ENCODE data around the gene APLP1. TPM values are rescaled to one million over a fixed set of nuclear protein-coding genes. Genes with fewer than 3 reads are reported as not detected.
"Not testable (repeated sequence)": the region's sequence is repeated elsewhere in the genome, so short reads cannot be mapped to it uniquely, and the experiment has no call there.

APLP1 gene
- total RNA-seq, 2 donors from 2014 or later = 2.4 to 7.7 TPM

DNA sequence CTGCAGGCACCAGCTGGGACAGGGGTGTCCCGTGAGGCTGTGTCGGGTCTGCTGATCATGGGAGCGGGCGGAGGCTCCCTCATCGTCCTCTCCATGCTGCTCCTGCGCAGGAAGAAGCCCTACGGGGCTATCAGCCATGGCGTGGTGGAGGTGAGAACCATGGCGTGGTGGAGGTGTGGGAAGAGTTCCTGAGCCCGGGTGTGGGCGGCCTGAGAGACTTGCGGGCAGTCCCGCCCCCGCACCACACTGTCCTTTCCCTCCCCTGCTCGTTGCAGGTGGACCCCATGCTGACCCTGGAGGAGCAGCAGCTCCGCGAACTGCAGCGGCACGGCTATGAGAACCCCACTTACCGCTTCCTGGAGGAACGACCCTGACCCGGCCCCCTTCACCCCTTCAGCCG is 10.7 kb downstream of the APLP1 start:
- Mint-ChIP-seq H3K27me3 (ENCODE audit: low read depth) (peaks cover 19% of the 10 kb centered on the region), H3K9me3 (no peaks in the 10 kb centered on the region)

DNA sequence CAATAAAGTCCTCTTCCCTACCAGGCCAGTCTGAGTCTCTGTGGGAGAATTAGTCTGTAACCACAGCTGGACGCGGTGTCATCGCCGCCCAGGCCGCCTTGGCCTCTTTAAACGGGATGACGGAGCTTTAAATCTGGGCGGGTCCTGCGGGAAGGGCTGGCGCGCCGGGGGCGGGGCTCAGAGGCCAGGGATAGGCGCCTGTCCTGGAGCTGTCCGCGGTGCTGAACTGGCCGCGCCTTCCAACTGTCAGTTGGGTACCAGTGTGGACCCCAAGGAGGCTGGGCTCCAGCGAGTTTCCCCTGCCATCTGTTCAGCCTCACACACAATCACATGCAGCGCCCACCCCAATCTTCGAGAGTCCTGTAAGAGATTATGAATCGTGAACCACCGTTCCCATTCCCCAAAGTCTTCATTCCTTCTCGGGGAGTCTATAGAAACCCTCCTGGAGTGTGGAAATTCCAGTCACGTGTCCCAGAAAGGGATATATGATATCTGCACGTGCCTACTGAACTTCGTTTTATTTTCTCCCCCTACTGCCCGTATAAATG is 11.5 kb downstream of the APLP1 start:
- ATAC-seq (replicated peaks in 1 of 2) (peak; percentile 71 to 81), DNase-seq (peak; percentile 86 to 88)
- H3K36me3 Mint-ChIP-seq (ENCODE audit: insufficient read depth in 2 of 2) = no peaks in the 10 kb centered on the region
- peak overlapping the region in 1 of 2 donors; percentile 17 for H3K4me3 Mint-ChIP-seq
- peaks cover 19% of the 10 kb centered on the region for H3K27me3 Mint-ChIP-seq (ENCODE audit: low read depth)
- no peaks in the 10 kb centered on the region for H3K9me3 Mint-ChIP-seq
- H3K27ac Mint-ChIP-seq = no peak overlapping the region
- peaks cover 15% of the 10 kb centered on the region for H3K4me1 Mint-ChIP-seq (ENCODE audit: low read depth)

More for the DNA sequence above, 10.7 kb downstream of the APLP1 start:
- no peaks in the 10 kb centered on the region for H3K36me3 Mint-ChIP-seq (ENCODE audit: insufficient read depth in 2 of 2)
- H3K4me3 Mint-ChIP-seq = no peak overlapping the region
- no peak for ATAC-seq (replicated peaks in 1 of 2)
- H3K4me1 Mint-ChIP-seq (ENCODE audit: low read depth) = peaks cover 12% of the 10 kb centered on the region
- H3K27ac Mint-ChIP-seq = no peak overlapping the region
- DNase-seq = no peak

- H3K27me3 Mint-ChIP-seq (ENCODE audit: low read depth) = peaks cover 19% of the 10 kb centered on the region
- H3K27ac Mint-ChIP-seq = peak overlapping the region; percentile 10
- H3K36me3 Mint-ChIP-seq (ENCODE audit: insufficient read depth in 2 of 2) = peaks cover 0 to 6% of the 10 kb centered on the region in 2 donors
- no peaks in the 10 kb centered on the region for H3K9me3 Mint-ChIP-seq
- DNase-seq (peak in 1 of 2 donors; percentile 48), ATAC-seq (replicated peaks in 1 of 2) (peak; percentile 25 to 49)
- no peak overlapping the region for H3K4me3 Mint-ChIP-seq
- peaks cover 15% of the 10 kb centered on the region for H3K4me1 Mint-ChIP-seq (ENCODE audit: low read depth)
Measured at GRCh38 chr19:35882114-35882832, 13.9 kb downstream of the APLP1 start.

DNA sequence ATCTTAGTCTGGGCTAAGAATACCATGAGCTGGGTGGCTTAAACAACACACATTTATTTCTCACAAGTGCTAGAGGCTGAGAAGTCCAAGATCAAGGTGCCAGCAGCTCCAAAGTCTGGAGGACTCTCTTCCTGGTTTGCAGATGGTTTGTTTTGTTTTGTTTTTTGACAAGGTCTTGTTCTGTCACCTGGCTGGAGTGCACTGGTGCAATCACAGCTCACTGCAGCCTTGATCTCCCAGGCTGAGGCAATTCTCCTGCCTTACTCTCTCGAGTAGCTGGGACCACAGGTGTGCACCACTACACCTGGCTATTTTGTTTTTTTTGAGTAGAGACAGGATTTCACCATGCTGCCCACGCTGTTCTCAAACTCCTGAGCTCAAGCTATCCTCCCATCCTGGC is 15.5 kb downstream of the APLP1 start:
- Mint-ChIP-seq H3K36me3 (ENCODE audit: insufficient read depth in 2 of 2) (peaks cover 3 to 16% of the 10 kb centered on the region in 2 donors), H3K27me3 (ENCODE audit: low read depth) (peaks cover 12% of the 10 kb centered on the region), H3K4me3 (no peak overlapping the region), H3K27ac (no peak overlapping the region), H3K4me1 (ENCODE audit: low read depth) (peaks cover 24% of the 10 kb centered on the region), H3K9me3 (no peaks in the 10 kb centered on the region)
- no peak for DNase-seq
- ATAC-seq (replicated peaks in 1 of 2) = peak in 1 of 2 donors; percentile 5

DNA sequence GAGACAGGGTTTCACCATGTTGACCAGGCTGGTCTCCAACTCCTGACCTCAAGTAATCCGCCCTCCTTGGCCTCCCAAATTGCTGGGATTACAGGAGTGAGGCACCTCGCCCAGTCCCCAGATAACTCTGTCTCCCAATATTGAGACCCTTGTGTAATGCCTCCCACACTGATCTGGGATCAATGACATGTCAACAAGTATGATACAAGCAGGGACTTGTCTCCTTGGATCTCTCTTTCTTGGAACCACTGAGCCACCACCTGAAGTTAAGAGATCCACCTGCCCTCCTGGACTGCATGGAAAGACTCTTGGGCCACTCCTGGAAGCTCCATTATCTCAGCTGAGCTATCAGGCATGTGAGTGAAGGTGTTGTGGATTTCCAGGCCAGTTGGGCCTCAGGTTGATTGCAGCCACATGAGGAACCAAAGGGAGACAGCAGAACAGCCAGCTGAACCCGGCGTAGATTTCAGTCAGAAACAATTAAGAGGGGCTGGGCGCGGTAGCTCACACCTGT is 16.9 kb downstream of the APLP1 start:
- H3K4me1 Mint-ChIP-seq (ENCODE audit: low read depth) = peaks cover 15% of the 10 kb centered on the region
- no peak for ATAC-seq (replicated peaks in 1 of 2)
- no peak overlapping the region for H3K4me3 Mint-ChIP-seq
- H3K27ac Mint-ChIP-seq = no peak overlapping the region
- DNase-seq = no peak
- H3K9me3 Mint-ChIP-seq = no peaks in the 10 kb centered on the region
- H3K27me3 Mint-ChIP-seq (ENCODE audit: low read depth) = peaks cover 2% of the 10 kb centered on the region
- H3K36me3 Mint-ChIP-seq (ENCODE audit: insufficient read depth in 2 of 2) = peaks cover 8 to 24% of the 10 kb centered on the region in 2 donors

- H3K27me3 Mint-ChIP-seq (ENCODE audit: low read depth) = no peaks in the 10 kb centered on the region
- H3K9me3 Mint-ChIP-seq = no peaks in the 10 kb centered on the region
- H3K36me3 Mint-ChIP-seq (ENCODE audit: insufficient read depth in 2 of 2) = peaks cover 12 to 27% of the 10 kb centered on the region in 2 donors
- DNase-seq (no peak), ATAC-seq (replicated peaks in 1 of 2) (no peak)
- peaks cover 15% of the 10 kb centered on the region for H3K4me1 Mint-ChIP-seq (ENCODE audit: low read depth)
- no peak overlapping the region for H3K27ac Mint-ChIP-seq
- no peak overlapping the region for H3K4me3 Mint-ChIP-seq
Measured at GRCh38 chr19:35885904-35886303, 17.5 kb downstream of the APLP1 start.

DNA sequence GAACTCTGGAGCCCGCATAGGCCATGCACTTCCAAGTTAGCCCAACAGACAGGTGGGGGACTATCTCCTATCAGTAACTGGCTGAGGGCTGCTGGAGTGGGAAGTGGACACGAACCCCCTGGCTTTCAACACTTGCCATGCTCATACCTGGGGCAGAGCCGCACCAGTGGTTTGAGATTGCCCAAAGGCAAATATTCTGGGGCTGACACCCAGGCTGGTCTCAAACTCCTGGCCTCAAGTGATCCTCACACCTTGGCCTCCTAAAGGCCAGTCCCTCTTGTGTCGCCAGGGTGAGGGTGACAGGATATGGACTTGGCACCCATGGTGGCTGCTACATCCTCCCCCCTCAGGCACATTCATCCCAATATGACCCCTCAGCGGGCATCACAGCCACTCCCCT is 18.8 kb downstream of the APLP1 start:
- Mint-ChIP-seq H3K4me3 (no peak overlapping the region), H3K27ac (no peak overlapping the region), H3K4me1 (ENCODE audit: low read depth) (peaks cover 15% of the 10 kb centered on the region), H3K36me3 (ENCODE audit: insufficient read depth in 2 of 2) (peaks cover 13 to 33% of the 10 kb centered on the region in 2 donors), H3K9me3 (no peaks in the 10 kb centered on the region), H3K27me3 (ENCODE audit: low read depth) (no peaks in the 10 kb centered on the region)
- no peak for DNase-seq
- ATAC-seq (replicated peaks in 1 of 2) = no peak

- DNase-seq = no peak
- Mint-ChIP-seq H3K27ac (no peak overlapping the region), H3K36me3 (ENCODE audit: insufficient read depth in 2 of 2) (peaks cover 16 to 43% of the 10 kb centered on the region in 2 donors), H3K27me3 (ENCODE audit: low read depth) (no peaks in the 10 kb centered on the region), H3K4me1 (ENCODE audit: low read depth) (peaks cover 21% of the 10 kb centered on the region), H3K4me3 (no peak overlapping the region), H3K9me3 (no peaks in the 10 kb centered on the region)
- no peak for ATAC-seq (replicated peaks in 1 of 2)
Measured at GRCh38 chr19:35888398-35888797, 20.0 kb downstream of the APLP1 start.

- Mint-ChIP-seq H3K9me3 (no peaks in the 10 kb centered on the region), H3K4me1 (ENCODE audit: low read depth) (peaks cover 15% of the 10 kb centered on the region), H3K27ac (no peak overlapping the region), H3K4me3 (no peak overlapping the region), H3K27me3 (ENCODE audit: low read depth) (no peaks in the 10 kb centered on the region), H3K36me3 (ENCODE audit: insufficient read depth in 2 of 2) (peaks cover 16 to 45% of the 10 kb centered on the region in 2 donors)
- DNase-seq (no peak), ATAC-seq (replicated peaks in 1 of 2) (no peak)
Measured at GRCh38 chr19:35889370-35890112, 21.2 kb downstream of the APLP1 start.

- H3K9me3 Mint-ChIP-seq = no peaks in the 10 kb centered on the region
- H3K4me3 Mint-ChIP-seq = no peak overlapping the region
- H3K27ac Mint-ChIP-seq = no peak overlapping the region
- H3K36me3 Mint-ChIP-seq (ENCODE audit: insufficient read depth in 2 of 2) = peaks cover 17 to 47% of the 10 kb centered on the region in 2 donors
- H3K27me3 Mint-ChIP-seq (ENCODE audit: low read depth) = no peaks in the 10 kb centered on the region
- H3K4me1 Mint-ChIP-seq (ENCODE audit: low read depth) = peaks cover 15% of the 10 kb centered on the region
- no peak for ATAC-seq (replicated peaks in 1 of 2)
- no peak for DNase-seq
Measured at GRCh38 chr19:35890113-35890650, 21.8 kb downstream of the APLP1 start.

DNA sequence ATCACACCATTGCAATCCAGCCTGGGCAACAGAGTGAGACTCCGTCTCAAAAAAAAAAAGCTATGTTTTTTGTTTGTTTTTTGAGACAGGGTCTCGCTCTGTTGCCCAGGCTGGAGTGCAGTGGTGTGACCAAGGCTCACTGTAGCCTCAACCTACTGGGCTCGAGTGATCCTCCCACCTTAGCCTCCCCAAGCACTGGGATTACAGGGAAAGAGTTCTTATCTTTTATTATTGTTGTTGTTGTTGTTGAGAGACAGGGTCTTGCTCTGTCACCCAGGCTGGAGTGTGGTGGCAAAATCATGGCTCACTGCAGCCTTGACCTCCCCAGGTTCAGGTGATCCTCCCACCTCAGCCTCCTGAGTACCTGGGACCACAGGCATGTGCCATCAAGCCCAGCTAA is 23.4 kb downstream of the APLP1 start:
- H3K27ac Mint-ChIP-seq; H3K27me3 Mint-ChIP-seq (ENCODE audit: low read depth); DNase-seq; H3K4me3 Mint-ChIP-seq; ATAC-seq (replicated peaks in 1 of 2); H3K9me3 Mint-ChIP-seq: not testable (repeated sequence)
- H3K4me1 Mint-ChIP-seq (ENCODE audit: low read depth) = peaks cover 24% of the 10 kb centered on the region
- peaks cover 21 to 51% of the 10 kb centered on the region in 2 donors for H3K36me3 Mint-ChIP-seq (ENCODE audit: insufficient read depth in 2 of 2)

GRCh38 chr19:35894342-35894741 is 26.0 kb downstream of the APLP1 start:
- Mint-ChIP-seq H3K4me1 (ENCODE audit: low read depth) (peaks cover 30% of the 10 kb centered on the region), H3K27me3 (ENCODE audit: low read depth) (no peaks in the 10 kb centered on the region), H3K9me3 (no peaks in the 10 kb centered on the region), H3K36me3 (ENCODE audit: insufficient read depth in 2 of 2) (peaks cover 23 to 44% of the 10 kb centered on the region in 2 donors), H3K27ac (no peak overlapping the region), H3K4me3 (no peak overlapping the region)
- DNase-seq = no peak
- ATAC-seq (replicated peaks in 1 of 2) = no peak
